Transverse colon (tissue), 4 donors: ENCODE data around the gene RTN3.

Source experiments
- POLR2AphosphoS5 ChIP-seq, 3 donors: sonication (generic); formaldehyde crosslinking; IDR thresholded peaks; one replicate each; pipeline ENCODE4 v1.6.1; 2016; ENCODE audit warnings: antibody characterized with exemption in 3 of 3
- TF ChIP-seq, protein P1 (sequence below), 5 experiments: fragments of 200-600 bp in 3 of 5; fragments of 450-650 bp in 2 of 5; sonication (generic) in 3 of 5; IDR thresholded peaks; 1 replicate in 2 of 5; 2 replicates in 3 of 5; pipeline ENCODE4 v1.5.1; 2016 to 2017; ENCODE audit warnings: antibody characterized with exemption in 5 of 5, inconsistent platforms in 3 of 5, mild to moderate bottlenecking in 2 of 5, moderate library complexity in 1 of 5

DNA sequence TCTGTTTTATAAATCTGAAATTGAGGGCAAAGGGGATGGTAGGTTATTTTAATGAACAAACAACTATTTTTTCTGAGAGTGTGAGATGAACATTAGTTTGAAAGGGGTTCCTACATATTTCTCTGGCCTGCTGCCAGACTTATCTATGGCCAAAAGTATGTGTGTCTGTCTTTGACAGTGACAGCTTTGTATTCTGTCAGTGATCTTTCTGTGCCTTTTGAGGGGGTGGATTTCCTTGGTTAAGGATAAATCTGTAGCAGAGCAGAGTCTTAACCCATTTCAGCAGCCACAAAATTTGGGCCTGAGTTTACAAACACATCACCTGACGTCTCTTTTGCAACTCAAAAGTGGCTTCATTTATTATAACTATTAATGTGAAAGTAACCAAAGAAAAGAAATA, 56.4 kb downstream of the RTN3 start:
- no peak for TF ChIP-seq POLR2AphosphoS5 (IDR thresholded peaks at IDR 0.05)
- TF ChIP-seq, protein P1, sequence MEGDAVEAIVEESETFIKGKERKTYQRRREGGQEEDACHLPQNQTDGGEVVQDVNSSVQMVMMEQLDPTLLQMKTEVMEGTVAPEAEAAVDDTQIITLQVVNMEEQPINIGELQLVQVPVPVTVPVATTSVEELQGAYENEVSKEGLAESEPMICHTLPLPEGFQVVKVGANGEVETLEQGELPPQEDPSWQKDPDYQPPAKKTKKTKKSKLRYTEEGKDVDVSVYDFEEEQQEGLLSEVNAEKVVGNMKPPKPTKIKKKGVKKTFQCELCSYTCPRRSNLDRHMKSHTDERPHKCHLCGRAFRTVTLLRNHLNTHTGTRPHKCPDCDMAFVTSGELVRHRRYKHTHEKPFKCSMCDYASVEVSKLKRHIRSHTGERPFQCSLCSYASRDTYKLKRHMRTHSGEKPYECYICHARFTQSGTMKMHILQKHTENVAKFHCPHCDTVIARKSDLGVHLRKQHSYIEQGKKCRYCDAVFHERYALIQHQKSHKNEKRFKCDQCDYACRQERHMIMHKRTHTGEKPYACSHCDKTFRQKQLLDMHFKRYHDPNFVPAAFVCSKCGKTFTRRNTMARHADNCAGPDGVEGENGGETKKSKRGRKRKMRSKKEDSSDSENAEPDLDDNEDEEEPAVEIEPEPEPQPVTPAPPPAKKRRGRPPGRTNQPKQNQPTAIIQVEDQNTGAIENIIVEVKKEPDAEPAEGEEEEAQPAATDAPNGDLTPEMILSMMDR (IDR thresholded peaks at IDR 0.05) = no peak
